H1 (cell line): ENCODE data around the gene RASD2. TPM values are rescaled to one million over a fixed set of nuclear protein-coding genes. Genes with fewer than 3 reads are reported as not detected.

Source experiments
- CTCF ChIA-PET: fragments of 300-600 bp; sonication (Branson Sonifier 250); formaldehyde crosslinking; loops from one replicate; lab custom pipeline; 2021; ENCODE audit not compliant: partially characterized antibody; lab: Charles Lee
- POLR2A ChIA-PET: fragments of 300-600 bp; sonication (Branson Sonifier 250); formaldehyde crosslinking; loops from one replicate; lab custom pipeline; 2021; ENCODE audit warnings: inconsistent platforms; ENCODE audit not compliant: partially characterized antibody; lab: Charles Lee
- DNase-seq, 2 experiments: peaks; one replicate each; pipeline versions ENCODE4 v3.0.0 to v3.0.0-alpha.2; 2010 to 2022; ENCODE audit warnings: low spot score in 2 of 2, low read depth in 1 of 2, mixed read lengths in 1 of 2
- FAIRE-seq: peaks from 2 replicates; lab custom pipeline; 2011; peaks lifted over from hg19 to GRCh38; lab: Jason Lieb, UNC
- H2AFZ ChIP-seq: 2 replicates; pipeline ENCODE4 v1.8.1; 2012; ENCODE audit warnings: low read length, inconsistent platforms
- H2AK5ac ChIP-seq: 2 replicates; pipeline ENCODE4 v1.6.1; 2013; ENCODE audit warnings: low read depth, low read length
- H2BK120ac ChIP-seq: replicated peaks from 2 replicates; pipeline ENCODE3; 2013; ENCODE audit warnings: low read depth, low read length, inconsistent platforms
- H2BK12ac ChIP-seq: 2 replicates; pipeline ENCODE4 v1.6.1; 2013; ENCODE audit warnings: low read depth, low read length
- H2BK15ac ChIP-seq: 2 replicates; pipeline ENCODE4 v1.6.1; 2013; ENCODE audit warnings: low read length
- H2BK20ac ChIP-seq: 2 replicates; pipeline ENCODE4 v1.6.1; 2013; ENCODE audit warnings: low read length
- H2BK5ac ChIP-seq: 2 replicates; pipeline ENCODE4 v1.6.1; 2013; ENCODE audit warnings: low read depth, low read length
- H3K14ac ChIP-seq: 2 replicates; pipeline ENCODE4 v1.6.1; 2013; ENCODE audit warnings: inconsistent platforms; ENCODE audit not compliant: insufficient read length
- H3K18ac ChIP-seq: 2 replicates; pipeline ENCODE4 v1.6.1; 2013; ENCODE audit warnings: low read length; ENCODE audit errors: extremely low read depth
- H3K23ac ChIP-seq: 2 replicates; pipeline ENCODE4 v1.6.1; 2013; ENCODE audit warnings: inconsistent platforms; ENCODE audit not compliant: insufficient read length
- H3K23me2 ChIP-seq: 2 replicates; pipeline ENCODE4 v1.6.1; 2013; ENCODE audit warnings: low read depth, low read length
- H3K27ac ChIP-seq: 2 replicates; pipeline ENCODE4 v1.6.1; 2011; ENCODE audit warnings: low read depth, low read length, inconsistent platforms
- H3K27me3 ChIP-seq, 4 experiments: replicated peaks in 1 of 4; 1 replicate in 1 of 4; 2 replicates in 3 of 4; pipeline versions ENCODE4 v1.6.1 to v1.8.1; 2011 to 2013; ENCODE audit warnings: low read length in 3 of 4, mild to moderate bottlenecking in 3 of 4, inconsistent platforms in 2 of 4, mixed read lengths in 2 of 4, moderate library complexity in 1 of 4; ENCODE audit not compliant: control insufficient read depth in 3 of 4, insufficient read depth in 3 of 4; ENCODE audit errors: extremely low read depth in 1 of 4
- H3K36me3 ChIP-seq, 4 experiments: 2 replicates each; pipeline versions ENCODE4 v1.6.1 to v1.8.1; 2011 to 2013; ENCODE audit warnings: mild to moderate bottlenecking in 4 of 4, low read length in 3 of 4, moderate library complexity in 2 of 4, control low read depth in 1 of 4, inconsistent platforms in 1 of 4; ENCODE audit not compliant: insufficient read depth in 4 of 4, control insufficient read depth in 2 of 4
- H3K4ac ChIP-seq: replicated peaks from 2 replicates; pipeline ENCODE3; 2013; ENCODE audit warnings: low read length, low read depth, mixed read lengths, inconsistent platforms; ENCODE audit not compliant: insufficient read length
- H3K4me1 ChIP-seq, 4 experiments: replicated peaks in 1 of 4; 1 replicate in 1 of 4; 2 replicates in 3 of 4; pipeline versions ENCODE4 v1.6.1 to v1.8.1; 2011 to 2013; ENCODE audit warnings: low read length in 3 of 4, inconsistent platforms in 2 of 4, mixed read lengths in 1 of 4; ENCODE audit not compliant: insufficient read depth in 4 of 4, control insufficient read depth in 3 of 4
- H3K4me2 ChIP-seq, 2 experiments: 2 replicates each; pipeline versions ENCODE4 v1.6.1 to v1.8.1; 2011 to 2013; ENCODE audit warnings: low read depth in 2 of 2, low read length in 2 of 2, control low read depth in 1 of 2, inconsistent platforms in 1 of 2, mild to moderate bottlenecking in 1 of 2; ENCODE audit not compliant: insufficient read depth in 1 of 2
- H3K4me3 ChIP-seq, 4 experiments: fragments of 200-600, 300-600 bp in 1 of 4; sonication (generic), shearing (Covaris generic), sonication (Bioruptor Twin) in 1 of 4; 2 replicates each; pipeline versions ENCODE4 v1.5.1 to v1.8.1; 2011 to 2016; ENCODE audit warnings: low read length in 4 of 4, low read depth in 3 of 4, control low read depth in 2 of 4, inconsistent platforms in 2 of 4, mild to moderate bottlenecking in 2 of 4, mixed read lengths in 1 of 4, moderate library complexity in 1 of 4; ENCODE audit not compliant: insufficient read depth in 2 of 4; ENCODE audit errors: extremely low read depth in 1 of 4
- H3K56ac ChIP-seq: replicated peaks from 2 replicates; pipeline ENCODE3; 2013; ENCODE audit warnings: low read depth, mild to moderate bottlenecking, mixed read lengths, low read length, inconsistent platforms; ENCODE audit not compliant: insufficient read length
- H3K79me1 ChIP-seq: 2 replicates; pipeline ENCODE4 v1.6.1; 2013; ENCODE audit warnings: low read depth, low read length, control low read depth
- H3K79me2 ChIP-seq, 2 experiments: 2 replicates each; pipeline versions ENCODE4 v1.6.1 to v1.8.1; 2012 to 2013; ENCODE audit warnings: low read length in 2 of 2, mild to moderate bottlenecking in 2 of 2, inconsistent platforms in 1 of 2; ENCODE audit not compliant: insufficient read depth in 2 of 2, control insufficient read depth in 1 of 2
- H3K9ac ChIP-seq, 4 experiments: replicated peaks in 1 of 4; 1 replicate in 1 of 4; 2 replicates in 3 of 4; pipeline versions ENCODE4 v1.6.1 to v1.8.1; 2011 to 2013; ENCODE audit warnings: low read depth in 3 of 4, low read length in 3 of 4, control low read depth in 2 of 4, mild to moderate bottlenecking in 2 of 4, moderate library complexity in 2 of 4, inconsistent platforms in 1 of 4; ENCODE audit errors: extremely low read depth in 1 of 4
- H3K9me3 ChIP-seq, 2 experiments: 2 replicates each; pipeline versions ENCODE4 v1.6.1 to v1.8.1; 2012 to 2013; ENCODE audit warnings: mild to moderate bottlenecking in 2 of 2, moderate library complexity in 2 of 2, control low read depth in 1 of 2, inconsistent platforms in 1 of 2, low read depth in 1 of 2, low read length in 1 of 2, mixed read lengths in 1 of 2; ENCODE audit not compliant: insufficient read depth in 2 of 2
- H4K20me1 ChIP-seq, 2 experiments: replicated peaks in 1 of 2; 2 replicates each; pipeline versions ENCODE3 to v1.8.1; 2011 to 2013; ENCODE audit warnings: inconsistent platforms in 2 of 2, low read length in 2 of 2, mild to moderate bottlenecking in 1 of 2; ENCODE audit not compliant: insufficient read depth in 2 of 2, control insufficient read depth in 1 of 2
- H4K5ac ChIP-seq: 2 replicates; pipeline ENCODE4 v1.6.1; 2013; ENCODE audit warnings: low read length, low read depth, mixed read lengths, inconsistent platforms; ENCODE audit not compliant: insufficient read length
- H4K8ac ChIP-seq: 2 replicates; pipeline ENCODE4 v1.8.0; 2013; ENCODE audit warnings: mild to moderate bottlenecking, moderate library complexity, low read length, inconsistent platforms; ENCODE audit not compliant: insufficient read depth; ENCODE audit errors: extremely low read depth
- H4K91ac ChIP-seq: replicated peaks from 2 replicates; pipeline ENCODE3; 2013; ENCODE audit warnings: low read length, mixed read lengths, inconsistent platforms; ENCODE audit not compliant: insufficient read length
- ATF3 ChIP-seq: IDR thresholded peaks from 2 replicates; pipeline ENCODE4 v1.6.1; 2011; ENCODE audit warnings: low read depth, mild to moderate bottlenecking, low read length; ENCODE audit not compliant: insufficient read depth
- CEBPB ChIP-seq: IDR thresholded peaks from 2 replicates; pipeline ENCODE4 v1.6.1; 2012; ENCODE audit warnings: low read depth, low read length
- EZH2 ChIP-seq: fragments of 200-600 bp; sonication (generic); IDR thresholded peaks from 2 replicates; pipeline ENCODE4 v1.7.1; 2012; ENCODE audit warnings: low read depth, mild to moderate bottlenecking, moderate library complexity, low read length, inconsistent platforms; ENCODE audit not compliant: severe bottlenecking
- HDAC6 ChIP-seq: IDR thresholded peaks from one replicate; pipeline ENCODE4 v1.7.1; 2012; ENCODE audit warnings: low read depth, mild to moderate bottlenecking, inconsistent platforms, low read length, moderate library complexity
- MAX ChIP-seq: IDR thresholded peaks from 2 replicates; pipeline ENCODE4 v1.6.1; 2012; ENCODE audit warnings: inconsistent platforms
- PHF8 ChIP-seq: fragments of 200-600 bp; sonication (generic); conservative IDR thresholded peaks from 2 replicates; pipeline ENCODE4 v1.7.1; 2012; ENCODE audit warnings: low read depth, mild to moderate bottlenecking, inconsistent platforms, low read length, moderate library complexity
- RAD21 ChIP-seq, 2 experiments: IDR thresholded peaks in 1 of 2; conservative IDR thresholded peaks in 1 of 2; 2 replicates each; pipeline ENCODE4 v1.6.1; 2011; ENCODE audit warnings: low read depth in 2 of 2, low read length in 2 of 2, improper control_type of control experiment in 1 of 2, inconsistent platforms in 1 of 2, mild to moderate bottlenecking in 1 of 2, moderate library complexity in 1 of 2
- SIRT6 ChIP-seq: IDR thresholded peaks from one replicate; pipeline ENCODE4 v1.7.1; 2012; ENCODE audit warnings: low read length, inconsistent platforms
- SP1 ChIP-seq: IDR thresholded peaks from 2 replicates; pipeline ENCODE4 v1.6.1; 2011; ENCODE audit warnings: low read depth, low read length
- SP2 ChIP-seq: IDR thresholded peaks from 2 replicates; pipeline ENCODE4 v1.6.1; 2012; ENCODE audit warnings: mild to moderate bottlenecking, low read length, inconsistent platforms
- SP4 ChIP-seq: IDR thresholded peaks from 2 replicates; pipeline ENCODE4 v1.6.1; 2012; ENCODE audit warnings: low read length, inconsistent platforms
- TAF1 ChIP-seq: IDR thresholded peaks from 2 replicates; pipeline ENCODE4 v1.6.1; 2011; ENCODE audit warnings: mild to moderate bottlenecking, low read depth, low read length
- WGBS, 2 experiments: shearing (Covaris generic) in 1 of 2; methylation state at CpG; one replicate each; pipeline versions ENCODE4 v1.1.6 to v1.1.7; 2013 to 2015; ENCODE audit warnings: low lambda C conversion rate in 2 of 2, mixed read lengths in 2 of 2, inconsistent platforms in 1 of 2, low coverage in 1 of 2, missing lambda C conversion rate in 1 of 2; ENCODE audit not compliant: insufficient replicate concordance in 2 of 2, insufficient coverage in 1 of 2, insufficient read length in 1 of 2; ENCODE audit errors: extremely low coverage in 1 of 2, missing lambda C conversion rate in 1 of 2; 5-methylcytosine and 5-hydroxymethylcytosine counted together
- polyA plus RNA-seq, 7 experiments: library from polyadenylated mRNA; depleted of rRNA in 3 of 7; stranded (reverse) in 5 of 7; unstranded in 2 of 7; fragments of >200 nt in 5 of 7; fragments of 200-250 nt in 2 of 7; gene quantifications; 1 replicate in 5 of 7; 2 replicates in 1 of 7; 4 replicates in 1 of 7; pipeline versions ENCODE4 v1.2.1 to v1.2.3, GENCODE V29; 2011 to 2013; ENCODE audit warnings: missing spikeins in 2 of 7, mixed read lengths in 2 of 7
- total RNA-seq: library from RNA; stranded (reverse); fragmentation: NEBNext Ultra II Directional; extraction: Animal tissue kit (Norgen Biotek cat#: 25700); gene quantifications from 2 replicates; pipeline ENCODE4 v1.2.1, GENCODE V29; 2021

The RASD2 gene
- total and polyA plus RNA-seq, 2 of the 8 experiments (the other 6 are each of a cell fraction or from before 2014, with no cell fraction given) = 1.9 to 5.1 TPM

DNA sequence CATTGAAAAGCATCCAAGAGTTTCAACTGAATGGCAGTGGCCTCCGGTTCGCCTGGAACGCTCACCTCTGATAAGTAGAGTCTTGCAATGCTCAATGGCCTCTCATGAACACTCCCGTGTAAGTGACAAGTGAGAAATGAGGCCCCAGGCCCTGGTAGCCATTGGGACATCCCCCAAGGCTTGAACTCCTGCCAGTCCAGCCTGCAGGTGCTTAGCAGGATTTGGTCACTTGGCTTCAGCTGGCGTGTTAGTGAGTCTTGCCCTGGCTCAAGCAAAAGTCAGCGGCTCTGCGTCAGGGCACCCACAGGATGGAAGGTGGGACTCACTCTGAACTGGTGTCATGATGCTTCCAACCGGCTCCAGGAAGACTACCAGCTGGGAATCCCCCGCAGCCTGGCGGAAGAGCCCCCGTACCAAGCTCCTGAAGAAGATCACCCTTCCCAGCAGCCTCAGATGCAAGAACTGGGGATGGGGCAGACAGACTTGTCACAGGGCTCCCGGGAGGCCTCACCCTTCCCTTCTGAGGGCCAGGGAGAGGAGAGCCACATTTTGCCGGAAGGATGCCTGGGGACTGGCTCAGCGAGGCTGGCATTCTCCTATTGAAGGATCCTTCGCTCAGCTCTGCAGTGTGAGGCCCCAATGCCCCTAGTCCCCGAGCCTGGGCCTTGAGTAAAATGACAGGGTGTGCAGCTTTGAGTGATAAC is 57.2 kb downstream of the RASD2 start:
- H3K4me3 ChIP-seq = no peak overlapping the region
- H2AFZ ChIP-seq = no peak overlapping the region
- DNase-seq (no peak), FAIRE-seq (no peak)
- no peak overlapping the region for H2BK15ac ChIP-seq
- peaks cover 4% of the 10 kb centered on the region for H3K23me2 ChIP-seq
- WGBS, 2 experiments = 90% methylated on average over 15 of the region's 16 CpGs; no CpG with 5 or more reads in 1 of the 2 experiments
- no peak overlapping the region for H4K8ac ChIP-seq
- peaks cover 0 to 3% of the 10 kb centered on the region in 2 experiments; a peak in 1 of 4 replicates for H3K79me2 ChIP-seq
- H4K20me1 ChIP-seq = peaks cover 0 to 4% of the 10 kb centered on the region in 2 experiments
- no peak overlapping the region for H3K56ac ChIP-seq
- H2BK20ac ChIP-seq = no peak overlapping the region
- peaks cover 0 to 6% (median 1%) of the 10 kb centered on the region in 4 experiments; a peak in 3 of 7 replicates for H3K4me1 ChIP-seq
- no peak overlapping the region for H3K9ac ChIP-seq
- CTCF ChIA-PET = interaction anchor here (0.6 to 2.7 kb wide), 5 partner anchors 15 to 468 kb away, joined by 3 to 11 read pairs (median 4); no protein-coding TSS in a partner anchor
- no peak overlapping the region for H3K14ac ChIP-seq
- no peaks in the 10 kb centered on the region; the same call in 1 of the 2 replicates for H3K79me1 ChIP-seq
- no peak overlapping the region for H2BK5ac ChIP-seq
- H4K91ac ChIP-seq = no peak overlapping the region
- no peaks in the 10 kb centered on the region for H3K36me3 ChIP-seq
- H3K9me3 ChIP-seq = peaks cover 0 to 7% of the 10 kb centered on the region in 2 experiments; a peak in 1 of 4 replicates
- H2BK12ac ChIP-seq = no peak overlapping the region
- no peaks in the 10 kb centered on the region for H3K27me3 ChIP-seq
- H3K18ac ChIP-seq = no peak overlapping the region
- H3K27ac ChIP-seq = no peak overlapping the region
- H3K4ac ChIP-seq = no peak overlapping the region
- no peak overlapping the region for H3K4me2 ChIP-seq
- no peak overlapping the region for H3K23ac ChIP-seq
- no peak overlapping the region for H2BK120ac ChIP-seq
- no peak overlapping the region for H4K5ac ChIP-seq
- no peak overlapping the region for H2AK5ac ChIP-seq
- POLR2A ChIA-PET = no interaction called here
- no peak for TF ChIP-seq PHF8
- TF ChIP-seq EZH2 = no peak
- TF ChIP-seq ATF3 = no peak
- TF ChIP-seq SP2 = no peak
- no peak for TF ChIP-seq HDAC6
- no peak for TF ChIP-seq MAX
- TF ChIP-seq SIRT6 = no peak
- no peak for TF ChIP-seq CEBPB
- no peak for TF ChIP-seq SP4
- TF ChIP-seq RAD21 (IDR thresholded peaks at IDR 0.05 in 1 of 2, conservative IDR thresholded peaks at IDR 0.05 in 1 of 2; ENCODE audit: low read depth in 2 of 2, low read length in 2 of 2) = no peak
- no peak for TF ChIP-seq TAF1
- no peak for TF ChIP-seq SP1
